LNCaP clone FGC (cell line): ENCODE measurements around the gene AKAIN1.

Source experiments
- DNase-seq: peaks from one replicate; pipeline ENCODE4 v3.0.0-alpha.2; 2011; ENCODE audit warnings: low read depth
- H3K4me3 ChIP-seq: 2 replicates; pipeline ENCODE4 v1.5.1; 2011; ENCODE audit warnings: mild to moderate bottlenecking, low read depth, low read length, control low read depth
- TF ChIP-seq, protein P1 (sequence below): IDR thresholded peaks from 2 replicates; pipeline ENCODE4 v1.5.1; 2012; ENCODE audit warnings: mild to moderate bottlenecking; ENCODE audit not compliant: control insufficient read depth, insufficient read depth; ENCODE audit errors: extremely low read depth

AKAIN1 gene

GRCh38 chr18:5104246-5104645 lies 92.8 kb downstream of the AKAIN1 start:
- TF ChIP-seq, protein P1, sequence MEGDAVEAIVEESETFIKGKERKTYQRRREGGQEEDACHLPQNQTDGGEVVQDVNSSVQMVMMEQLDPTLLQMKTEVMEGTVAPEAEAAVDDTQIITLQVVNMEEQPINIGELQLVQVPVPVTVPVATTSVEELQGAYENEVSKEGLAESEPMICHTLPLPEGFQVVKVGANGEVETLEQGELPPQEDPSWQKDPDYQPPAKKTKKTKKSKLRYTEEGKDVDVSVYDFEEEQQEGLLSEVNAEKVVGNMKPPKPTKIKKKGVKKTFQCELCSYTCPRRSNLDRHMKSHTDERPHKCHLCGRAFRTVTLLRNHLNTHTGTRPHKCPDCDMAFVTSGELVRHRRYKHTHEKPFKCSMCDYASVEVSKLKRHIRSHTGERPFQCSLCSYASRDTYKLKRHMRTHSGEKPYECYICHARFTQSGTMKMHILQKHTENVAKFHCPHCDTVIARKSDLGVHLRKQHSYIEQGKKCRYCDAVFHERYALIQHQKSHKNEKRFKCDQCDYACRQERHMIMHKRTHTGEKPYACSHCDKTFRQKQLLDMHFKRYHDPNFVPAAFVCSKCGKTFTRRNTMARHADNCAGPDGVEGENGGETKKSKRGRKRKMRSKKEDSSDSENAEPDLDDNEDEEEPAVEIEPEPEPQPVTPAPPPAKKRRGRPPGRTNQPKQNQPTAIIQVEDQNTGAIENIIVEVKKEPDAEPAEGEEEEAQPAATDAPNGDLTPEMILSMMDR, result no peak
- no peak for DNase-seq
- no peak overlapping the region for H3K4me3 ChIP-seq

DNA sequence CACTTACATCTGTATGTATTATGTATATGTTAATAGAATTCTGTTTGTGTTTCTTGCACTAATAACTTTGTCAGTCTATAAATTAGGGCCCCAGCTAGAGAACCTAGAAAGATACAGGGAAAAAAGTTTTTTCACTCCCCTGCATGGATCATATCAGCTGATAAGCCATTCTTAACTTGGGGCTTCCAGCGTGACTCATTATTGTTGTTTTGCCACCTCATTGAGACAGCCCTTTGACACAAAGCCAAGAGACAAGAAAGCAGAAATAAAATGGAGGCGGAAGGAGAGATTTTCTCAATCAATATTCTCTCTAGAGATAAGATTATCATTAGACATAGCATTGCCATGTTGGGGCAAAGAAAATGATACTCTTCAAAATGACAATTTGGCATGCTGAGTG lies 93.4 kb downstream of the AKAIN1 start:
- no peak for DNase-seq
- no peak overlapping the region for H3K4me3 ChIP-seq

GRCh38 chr18:5103286-5103685 lies 93.8 kb downstream of the AKAIN1 start:
- no peak for DNase-seq
- no peak overlapping the region for H3K4me3 ChIP-seq
- TF ChIP-seq, protein P1, result no peak

More for the DNA sequence above, 93.4 kb downstream of the AKAIN1 start:
- TF ChIP-seq, protein P1, result no peak

DNA sequence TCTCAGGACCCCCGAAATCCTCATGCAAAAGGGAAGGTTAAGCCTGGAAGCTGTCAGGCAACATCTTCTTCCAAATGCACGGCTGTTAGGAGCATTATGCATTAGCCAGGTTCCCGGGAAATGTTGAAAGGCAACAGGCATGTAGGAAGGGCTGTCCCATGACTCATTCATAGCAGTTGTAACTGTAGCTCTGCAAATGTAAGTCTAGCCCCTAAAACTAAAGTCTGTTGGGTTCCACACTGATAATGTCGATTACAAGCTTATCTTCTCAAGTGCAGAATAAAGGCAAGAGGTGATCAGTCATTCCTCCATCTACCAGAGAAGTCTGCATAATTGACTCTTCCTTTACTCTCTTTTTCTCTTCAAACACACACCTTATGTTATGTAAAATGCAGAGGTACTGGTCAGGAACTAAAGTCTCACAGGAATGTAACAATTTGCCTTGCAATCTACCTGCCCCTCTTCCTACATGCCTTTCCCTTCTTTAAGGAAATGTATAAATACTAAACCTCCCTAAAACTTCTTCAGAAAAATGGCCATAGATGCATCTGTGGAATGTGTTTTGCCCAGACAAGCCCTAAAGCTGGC lies 99.8 kb downstream of the AKAIN1 start:
- DNase-seq, result no peak
- TF ChIP-seq, protein P1, result no peak
- no peak overlapping the region for H3K4me3 ChIP-seq

DNA sequence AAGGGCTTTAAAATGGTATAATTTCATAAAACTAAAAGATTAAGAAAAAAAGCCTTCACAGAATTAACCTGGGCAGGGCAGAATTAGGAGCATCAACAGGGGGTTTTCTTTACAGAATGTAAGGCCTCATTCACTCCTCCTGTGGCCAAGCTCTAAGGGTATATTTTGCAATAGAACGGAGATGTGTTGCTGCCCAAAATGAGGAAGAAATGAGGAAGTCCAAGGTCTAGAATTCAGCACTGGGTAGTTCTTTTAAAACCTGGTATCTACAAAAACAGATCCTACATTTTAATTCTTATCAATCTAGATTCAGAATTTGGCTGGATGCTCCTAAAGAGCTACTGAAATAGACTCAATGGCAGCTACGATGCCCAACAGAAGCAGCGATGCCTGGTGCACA lies 101.8 kb downstream of the AKAIN1 start:
- no peak for DNase-seq
- no peak overlapping the region for H3K4me3 ChIP-seq
- TF ChIP-seq, protein P1, result no peak

DNA sequence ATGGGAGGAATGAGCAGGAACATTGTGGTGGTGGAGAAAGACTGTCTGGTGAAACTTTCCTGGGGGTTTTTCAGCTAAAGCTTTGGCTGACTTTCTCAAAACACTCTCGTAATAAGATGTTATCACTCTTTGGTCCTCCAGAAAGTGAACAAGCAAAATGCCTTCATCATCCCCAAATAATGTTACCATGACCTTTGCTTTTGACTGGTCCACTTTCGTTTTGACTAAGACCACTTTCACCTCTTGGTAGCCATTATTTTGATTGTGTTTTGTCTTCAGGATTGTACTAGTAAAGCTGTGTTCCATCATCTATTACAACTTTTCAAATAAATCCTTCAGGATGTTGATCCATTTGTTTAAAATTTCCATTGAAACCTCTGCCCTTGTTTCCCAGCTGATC lies 103.2 kb downstream of the AKAIN1 start:
- H3K4me3 ChIP-seq, result no peak overlapping the region
- TF ChIP-seq, protein P1, result no peak
- DNase-seq, result no peak
